Skeletal muscle tissue (tissue), 4 donors: ENCODE measurements around the gene EFCAB6. TPM values are rescaled to one million over a fixed set of nuclear protein-coding genes. Genes with fewer than 3 reads are reported as not detected.

Source experiments
- H3K27ac ChIP-seq: one replicate; pipeline ENCODE4 v1.7.0; 2013; ENCODE audit warnings: mild to moderate bottlenecking, low read depth, low read length, inconsistent platforms
- H3K27me3 ChIP-seq, 3 donors: one replicate each; pipeline ENCODE4 v1.7.0; 2013; ENCODE audit warnings: low read length in 3 of 3; ENCODE audit not compliant: control insufficient read depth in 3 of 3, insufficient read depth in 3 of 3
- H3K36me3 ChIP-seq, 3 donors: one replicate each; pipeline ENCODE4 v1.7.0; 2013; ENCODE audit warnings: low read length in 3 of 3; ENCODE audit not compliant: control insufficient read depth in 3 of 3, insufficient read depth in 3 of 3
- H3K4me1 ChIP-seq, 3 donors: one replicate each; pipeline ENCODE4 v1.7.0; 2013; ENCODE audit warnings: low read length in 3 of 3, mild to moderate bottlenecking in 3 of 3; ENCODE audit not compliant: control insufficient read depth in 3 of 3, insufficient read depth in 3 of 3
- H3K4me3 ChIP-seq, 3 donors: one replicate each; pipeline ENCODE4 v1.7.0; 2013; ENCODE audit warnings: low read length in 3 of 3
- H3K9ac ChIP-seq, 3 donors: one replicate each; pipeline ENCODE4 v1.7.0; 2013; ENCODE audit warnings: low read length in 3 of 3, mild to moderate bottlenecking in 3 of 3, moderate library complexity in 2 of 3, low read depth in 1 of 3
- H3K9me3 ChIP-seq, 3 donors: one replicate each; pipeline ENCODE4 v1.7.0; 2013; ENCODE audit warnings: low read length in 3 of 3; ENCODE audit not compliant: control insufficient read depth in 3 of 3
- total RNA-seq: library from RNA; depleted of rRNA; stranded (reverse); fragments of >200 nt; gene quantifications from one replicate; pipeline ENCODE4 v1.2.3, GENCODE V29; 2014
- donor health status: Osteomylitis.

Gene EFCAB6
- total RNA-seq, 1 donor from 2014 or later: 1.6 TPM

GRCh38 chr22:43830931-43831560 is 18.9 kb upstream of the EFCAB6 start:
- Histone ChIP-seq H3K27ac (no peak overlapping the region), H3K4me3 (no peak overlapping the region), H3K4me1 (peaks cover 18 to 31% (median 26%) of the 10 kb centered on the region in 3 donors), H3K27me3 (peaks cover 24 to 27% (median 25%) of the 10 kb centered on the region in 3 donors), H3K9ac (no peak overlapping the region), H3K9me3 (no peaks in the 10 kb centered on the region), H3K36me3 (no peaks in the 10 kb centered on the region)

GRCh38 chr22:43829904-43830851 is 18.1 kb upstream of the EFCAB6 start:
- H3K27me3 ChIP-seq: peaks cover 18 to 23% (median 21%) of the 10 kb centered on the region in 3 donors
- H3K4me1 ChIP-seq: peaks cover 18 to 36% (median 28%) of the 10 kb centered on the region in 3 donors
- H3K36me3 ChIP-seq: no peaks in the 10 kb centered on the region
- peak overlapping the region; percentile 20 to 45 (median 40) for H3K9ac ChIP-seq
- H3K4me3 ChIP-seq: peak overlapping the region in 2 of 3 donors; percentile 4 to 52
- H3K9me3 ChIP-seq: no peaks in the 10 kb centered on the region
- peak overlapping the region; percentile 7 for H3K27ac ChIP-seq

- Histone ChIP-seq H3K27ac (peak overlapping the region; percentile 7), H3K4me3 (peak overlapping the region in 2 of 3 donors; percentile 17 to 24), H3K9ac (peak overlapping the region in 1 of 3 donors; percentile 51), H3K9me3 (no peaks in the 10 kb centered on the region), H3K36me3 (no peaks in the 10 kb centered on the region), H3K4me1 (peaks cover 18 to 36% (median 28%) of the 10 kb centered on the region in 3 donors), H3K27me3 (peaks cover 21 to 32% (median 30%) of the 10 kb centered on the region in 3 donors)
Observed at GRCh38 chr22:43828998-43829782, 17.1 kb upstream of the EFCAB6 start.

GRCh38 chr22:43828725-43828997 is 16.6 kb upstream of the EFCAB6 start:
- Histone ChIP-seq H3K4me1 (peaks cover 18 to 36% (median 28%) of the 10 kb centered on the region in 3 donors), H3K9me3 (no peaks in the 10 kb centered on the region), H3K27me3 (peaks cover 25 to 34% (median 31%) of the 10 kb centered on the region in 3 donors), H3K9ac (peak overlapping the region in 1 of 3 donors; percentile 51), H3K4me3 (no peak overlapping the region), H3K36me3 (no peaks in the 10 kb centered on the region), H3K27ac (no peak overlapping the region)

- H3K4me3 ChIP-seq: no peak overlapping the region
- H3K4me1 ChIP-seq: peaks cover 18 to 36% (median 28%) of the 10 kb centered on the region in 3 donors
- no peaks in the 10 kb centered on the region for H3K36me3 ChIP-seq
- H3K27ac ChIP-seq: no peak overlapping the region
- peaks cover 30 to 36% (median 32%) of the 10 kb centered on the region in 3 donors for H3K27me3 ChIP-seq
- H3K9me3 ChIP-seq: no peaks in the 10 kb centered on the region
- H3K9ac ChIP-seq: no peak overlapping the region
Observed at GRCh38 chr22:43827926-43828724, 16.0 kb upstream of the EFCAB6 start.

- peaks cover 32 to 38% (median 36%) of the 10 kb centered on the region in 3 donors for H3K27me3 ChIP-seq
- no peaks in the 10 kb centered on the region for H3K36me3 ChIP-seq
- no peak overlapping the region for H3K9ac ChIP-seq
- no peaks in the 10 kb centered on the region for H3K9me3 ChIP-seq
- H3K4me1 ChIP-seq: peaks cover 18 to 36% (median 28%) of the 10 kb centered on the region in 3 donors
- H3K4me3 ChIP-seq: no peak overlapping the region
- no peak overlapping the region for H3K27ac ChIP-seq
Observed at GRCh38 chr22:43827003-43827735, 15.1 kb upstream of the EFCAB6 start.

- peaks cover 40 to 44% (median 43%) of the 10 kb centered on the region in 3 donors for H3K27me3 ChIP-seq
- H3K36me3 ChIP-seq: no peaks in the 10 kb centered on the region
- no peak overlapping the region for H3K27ac ChIP-seq
- no peak overlapping the region for H3K4me3 ChIP-seq
- peaks cover 18 to 36% (median 28%) of the 10 kb centered on the region in 3 donors for H3K4me1 ChIP-seq
- no peaks in the 10 kb centered on the region for H3K9me3 ChIP-seq
- no peak overlapping the region for H3K9ac ChIP-seq
Observed at GRCh38 chr22:43826142-43827002, 14.3 kb upstream of the EFCAB6 start.

GRCh38 chr22:43825651-43826050 is 13.5 kb upstream of the EFCAB6 start:
- no peak overlapping the region for H3K27ac ChIP-seq
- peaks cover 18 to 35% (median 28%) of the 10 kb centered on the region in 3 donors for H3K4me1 ChIP-seq
- H3K27me3 ChIP-seq: peaks cover 47 to 51% (median 51%) of the 10 kb centered on the region in 3 donors
- no peak overlapping the region for H3K9ac ChIP-seq
- no peaks in the 10 kb centered on the region for H3K9me3 ChIP-seq
- H3K4me3 ChIP-seq: no peak overlapping the region
- H3K36me3 ChIP-seq: no peaks in the 10 kb centered on the region
